Measurements from ENCODE around the gene SERP2. TPM values are rescaled to one million over a fixed set of nuclear protein-coding genes. Genes with fewer than 3 reads are reported as not detected.

SERP2 gene
- total and polyA plus RNA-seq, 9 of the 15 experiments (the other 6 are each of a cell fraction or from before 2014, with no cell fraction given) = 0.13 TPM; not detected in 8

DNA sequence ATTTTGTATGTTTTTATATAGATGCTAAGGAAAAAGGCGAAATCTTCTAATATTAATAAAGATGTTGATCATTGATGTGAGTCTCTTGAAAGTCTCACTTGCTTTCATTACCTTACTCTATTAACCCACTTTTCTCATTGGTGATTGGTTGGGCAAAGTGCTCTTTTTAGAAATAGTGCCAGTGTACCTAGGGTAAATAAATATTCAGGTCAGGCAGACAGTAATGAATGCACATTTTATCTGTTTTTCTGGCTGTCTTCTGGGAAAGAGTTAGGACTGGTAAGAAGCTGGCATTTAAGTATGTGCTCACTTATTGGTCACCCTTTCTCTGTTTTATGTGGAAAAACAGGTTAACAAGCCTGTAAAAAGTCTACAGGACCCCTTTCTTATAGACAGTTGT is 11.2 kb downstream of the SERP2 start (continued):
- TF ChIP-seq, protein P1, sequence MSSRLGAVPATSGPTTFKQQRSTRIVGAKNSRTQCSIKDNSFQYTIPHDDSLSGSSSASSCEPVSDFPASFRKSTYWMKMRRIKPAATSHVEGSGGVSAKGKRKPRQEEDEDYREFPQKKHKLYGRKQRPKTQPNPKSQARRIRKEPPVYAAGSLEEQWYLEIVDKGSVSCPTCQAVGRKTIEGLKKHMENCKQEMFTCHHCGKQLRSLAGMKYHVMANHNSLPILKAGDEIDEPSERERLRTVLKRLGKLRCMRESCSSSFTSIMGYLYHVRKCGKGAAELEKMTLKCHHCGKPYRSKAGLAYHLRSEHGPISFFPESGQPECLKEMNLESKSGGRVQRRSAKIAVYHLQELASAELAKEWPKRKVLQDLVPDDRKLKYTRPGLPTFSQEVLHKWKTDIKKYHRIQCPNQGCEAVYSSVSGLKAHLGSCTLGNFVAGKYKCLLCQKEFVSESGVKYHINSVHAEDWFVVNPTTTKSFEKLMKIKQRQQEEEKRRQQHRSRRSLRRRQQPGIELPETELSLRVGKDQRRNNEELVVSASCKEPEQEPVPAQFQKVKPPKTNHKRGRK (tag; IDR thresholded peaks at IDR 0.05) = no peak
- TF ChIP-seq POLR2G (IDR thresholded peaks at IDR 0.05; ENCODE audit: low read depth, low read length) (no peak), NRF1 (conservative IDR thresholded peaks at IDR 0.05 in 1 of 2, IDR thresholded peaks at IDR 0.05 in 1 of 2) (no peak), MEIS2 (IDR thresholded peaks at IDR 0.05; ENCODE audit: partially characterized antibody) (no peak), MEF2A (IDR thresholded peaks at IDR 0.05; ENCODE audit: control insufficient read depth, low read depth, low read length) (no peak), ATF7 (IDR thresholded peaks at IDR 0.05) (no peak), SIN3B (IDR thresholded peaks at IDR 0.05; ENCODE audit: low read depth) (no peak), NR3C1 (CRISPR knock-in tag; IDR thresholded peaks at IDR 0.05) (no peak), NFE2 (IDR thresholded peaks at IDR 0.05; ENCODE audit: low read depth) (no peak)
- TF ChIP-seq, protein P2, sequence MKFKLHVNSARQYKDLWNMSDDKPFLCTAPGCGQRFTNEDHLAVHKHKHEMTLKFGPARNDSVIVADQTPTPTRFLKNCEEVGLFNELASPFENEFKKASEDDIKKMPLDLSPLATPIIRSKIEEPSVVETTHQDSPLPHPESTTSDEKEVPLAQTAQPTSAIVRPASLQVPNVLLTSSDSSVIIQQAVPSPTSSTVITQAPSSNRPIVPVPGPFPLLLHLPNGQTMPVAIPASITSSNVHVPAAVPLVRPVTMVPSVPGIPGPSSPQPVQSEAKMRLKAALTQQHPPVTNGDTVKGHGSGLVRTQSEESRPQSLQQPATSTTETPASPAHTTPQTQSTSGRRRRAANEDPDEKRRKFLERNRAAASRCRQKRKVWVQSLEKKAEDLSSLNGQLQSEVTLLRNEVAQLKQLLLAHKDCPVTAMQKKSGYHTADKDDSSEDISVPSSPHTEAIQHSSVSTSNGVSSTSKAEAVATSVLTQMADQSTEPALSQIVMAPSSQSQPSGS (CRISPR knock-in tag; IDR thresholded peaks at IDR 0.05) = no peak

All from K562 (cell line).